Endothelial cell of umbilical vein (primary cell): ENCODE results near the gene SCAP. TPM values are rescaled to one million over a fixed set of nuclear protein-coding genes. Genes with fewer than 3 reads are reported as not detected.

ENCODE experiments used
- BruUV-seq: library from RNA; stranded (reverse); fragments of 400-500 nt; replicated peaks from 2 replicates; lab custom pipeline; 2021; lab: Mats Ljungman, UMichigan
- CTCF ChIA-PET: fragments of 300-600, 350-600 bp; sonication (Branson Sonifier 250); formaldehyde crosslinking; loops from one replicate; lab custom pipeline; 2021; ENCODE audit warnings: antibody characterized with exemption, inconsistent platforms; lab: Charles Lee
- POLR2A ChIA-PET: fragments of 300-600, 350-600 bp; sonication (Branson Sonifier 250); formaldehyde crosslinking; loops from one replicate; lab custom pipeline; 2021; ENCODE audit warnings: antibody characterized with exemption, inconsistent platforms; lab: Charles Lee
- DNase-seq: peaks from one replicate; pipeline ENCODE4 v3.0.0-alpha.2; 2011; ENCODE audit warnings: low read depth, low spot score
- FAIRE-seq: peaks from 2 replicates; lab custom pipeline; 2011; peaks lifted over from hg19 to GRCh38; lab: Jason Lieb, UNC
- H2AFZ ChIP-seq: 2 replicates; pipeline ENCODE4 v1.6.0; 2012; ENCODE audit warnings: low read depth, low read length, control low read depth, inconsistent platforms
- H3K27ac ChIP-seq: 2 replicates; pipeline ENCODE4 v1.5.1; 2011; ENCODE audit warnings: low read depth, mild to moderate bottlenecking, control low read depth, low read length, moderate library complexity; ENCODE audit not compliant: insufficient read depth
- H3K27me3 ChIP-seq, 2 experiments: 2 replicates each; pipeline versions ENCODE4 v1.6.0 to v1.6.1; 2011; ENCODE audit warnings: low read length in 2 of 2, mixed read lengths in 1 of 2; ENCODE audit not compliant: control insufficient read depth in 2 of 2, insufficient read depth in 2 of 2
- H3K36me3 ChIP-seq, 2 experiments: 2 replicates in 1 of 2; 3 replicates in 1 of 2; pipeline ENCODE4 v1.5.1; 2011; ENCODE audit warnings: low read length in 2 of 2, mild to moderate bottlenecking in 1 of 2, moderate library complexity in 1 of 2; ENCODE audit not compliant: control insufficient read depth in 2 of 2, insufficient read depth in 2 of 2; ENCODE audit errors: extremely low read depth in 1 of 2
- H3K4me1 ChIP-seq: 3 replicates; pipeline ENCODE4 v1.5.1; 2011; ENCODE audit warnings: mild to moderate bottlenecking, low read length; ENCODE audit not compliant: control insufficient read depth, insufficient read depth; ENCODE audit errors: extremely low read depth
- H3K4me2 ChIP-seq: 2 replicates; pipeline ENCODE4 v1.6.1; 2011; ENCODE audit warnings: low read length, control low read depth, mixed read lengths; ENCODE audit not compliant: insufficient read depth
- H3K4me3 ChIP-seq, 3 experiments: fragments of 200-600 bp in 1 of 3; sonication (generic), shearing (Covaris generic) in 1 of 3; replicated peaks in 1 of 3; 2 replicates each; pipeline ENCODE4 v1.5.1; 2011 to 2016; ENCODE audit warnings: control low read depth in 3 of 3, low read length in 3 of 3, mild to moderate bottlenecking in 2 of 3, inconsistent platforms in 1 of 3, low read depth in 1 of 3, moderate library complexity in 1 of 3; ENCODE audit not compliant: insufficient read depth in 1 of 3
- H3K79me2 ChIP-seq: 2 replicates; pipeline ENCODE4 v1.6.0; 2012; ENCODE audit warnings: low read length, inconsistent platforms; ENCODE audit not compliant: control insufficient read depth, insufficient read depth
- H3K9ac ChIP-seq: replicated peaks from 2 replicates; pipeline ENCODE3; 2011; ENCODE audit warnings: low read length, control low read depth; ENCODE audit not compliant: insufficient read depth; ENCODE audit errors: extremely low read depth
- H3K9me1 ChIP-seq: replicated peaks from 3 replicates; pipeline ENCODE4 v1.6.0; 2011; ENCODE audit warnings: mild to moderate bottlenecking, low read length; ENCODE audit not compliant: control insufficient read depth, insufficient read depth; ENCODE audit errors: extremely low read depth
- H3K9me3 ChIP-seq: replicated peaks from 2 replicates; pipeline ENCODE4 v1.5.1; 2012; ENCODE audit warnings: low read length, inconsistent platforms; ENCODE audit not compliant: control insufficient read depth, insufficient read depth
- H4K20me1 ChIP-seq: replicated peaks from 2 replicates; pipeline ENCODE3; 2011; ENCODE audit warnings: mild to moderate bottlenecking, low read length; ENCODE audit not compliant: control insufficient read depth, insufficient read depth; ENCODE audit errors: extremely low read depth
- EZH2 ChIP-seq: IDR thresholded peaks from 2 replicates; pipeline ENCODE4 v1.6.1; 2012; ENCODE audit warnings: borderline replicate concordance, low read depth, mild to moderate bottlenecking, moderate library complexity, low read length, inconsistent platforms; ENCODE audit not compliant: severe bottlenecking
- FOS ChIP-seq: IDR thresholded peaks from 2 replicates; pipeline ENCODE4 v1.6.1; 2011; ENCODE audit warnings: mild to moderate bottlenecking, low read length, moderate library complexity, borderline replicate concordance; ENCODE audit not compliant: insufficient read depth
- GATA2 ChIP-seq: IDR thresholded peaks from 2 replicates; pipeline ENCODE4 v1.7.0; 2011; ENCODE audit warnings: low read depth, mild to moderate bottlenecking, moderate library complexity, mixed read lengths, low read length; ENCODE audit not compliant: insufficient read length, insufficient read depth
- JUN ChIP-seq: IDR thresholded peaks from 2 replicates; pipeline ENCODE4 v1.6.1; 2011; ENCODE audit warnings: borderline replicate concordance, low read depth; ENCODE audit not compliant: insufficient read length, insufficient read depth
- MYC ChIP-seq: IDR thresholded peaks from one replicate; pipeline ENCODE4 v1.6.1; 2011; ENCODE audit warnings: mild to moderate bottlenecking, low read depth, low read length
- POLR2A ChIP-seq: IDR thresholded peaks from 2 replicates; pipeline ENCODE4 v1.6.1; 2012; ENCODE audit warnings: low read depth, mild to moderate bottlenecking, control low read depth, low read length
- POLR2AphosphoS5 ChIP-seq: IDR thresholded peaks from 2 replicates; pipeline ENCODE4 v1.6.1; 2012; ENCODE audit warnings: low read depth, mild to moderate bottlenecking, control low read depth, low read length, moderate library complexity; ENCODE audit not compliant: insufficient read depth
- dilution Hi-C: fragments of 300-500 bp; cut with MboI; formaldehyde crosslinking; loops from one replicate; pipeline ENCODE4 v1.15.0; 2019; ENCODE audit warnings: low sequenced_read_pairs; ENCODE audit not compliant: extremely low pct_ligation_motif_present
- intact Hi-C: fragments of 100-400 bp; cut with micrococcal nuclease; formaldehyde crosslinking; loops from one replicate; pipeline ENCODE4 v1.10.0; 2022
- polyA plus RNA-seq, 4 experiments: library from polyadenylated mRNA; depleted of rRNA in 3 of 4; stranded (reverse) in 3 of 4; unstranded in 1 of 4; fragments of >200 nt; gene quantifications; 2 replicates each; pipeline versions ENCODE4 v1.2.1 to v1.2.3, GENCODE V29; 2011 to 2012; ENCODE audit warnings: missing spikeins in 1 of 4
- total RNA-seq: library from RNA; stranded (reverse); gene quantifications from 2 replicates; pipeline ENCODE4 v1.2.3, GENCODE V29; 2021
- TF ChIP-seq, protein P1 (sequence below): IDR thresholded peaks from 2 replicates; pipeline ENCODE4 v1.6.1; 2011; ENCODE audit not compliant: insufficient read depth, insufficient read length
- TF ChIP-seq, protein P2 (sequence below), 2 donors: IDR thresholded peaks; 1 replicate in 1 of 2; 2 replicates in 1 of 2; pipeline ENCODE4 v1.5.1; 2011; ENCODE audit warnings: low read length in 2 of 2, mild to moderate bottlenecking in 2 of 2, moderate library complexity in 2 of 2, control low read depth in 1 of 2, inconsistent platforms in 1 of 2, low read depth in 1 of 2; ENCODE audit not compliant: insufficient read depth in 1 of 2; ENCODE audit errors: extremely low read depth in 1 of 2

SCAP gene
- total and polyA plus RNA-seq, 2 donors (not counting 3 experiments of a cell fraction or from before 2014, with no cell fraction given): 34.7 to 59.0 TPM

DNA sequence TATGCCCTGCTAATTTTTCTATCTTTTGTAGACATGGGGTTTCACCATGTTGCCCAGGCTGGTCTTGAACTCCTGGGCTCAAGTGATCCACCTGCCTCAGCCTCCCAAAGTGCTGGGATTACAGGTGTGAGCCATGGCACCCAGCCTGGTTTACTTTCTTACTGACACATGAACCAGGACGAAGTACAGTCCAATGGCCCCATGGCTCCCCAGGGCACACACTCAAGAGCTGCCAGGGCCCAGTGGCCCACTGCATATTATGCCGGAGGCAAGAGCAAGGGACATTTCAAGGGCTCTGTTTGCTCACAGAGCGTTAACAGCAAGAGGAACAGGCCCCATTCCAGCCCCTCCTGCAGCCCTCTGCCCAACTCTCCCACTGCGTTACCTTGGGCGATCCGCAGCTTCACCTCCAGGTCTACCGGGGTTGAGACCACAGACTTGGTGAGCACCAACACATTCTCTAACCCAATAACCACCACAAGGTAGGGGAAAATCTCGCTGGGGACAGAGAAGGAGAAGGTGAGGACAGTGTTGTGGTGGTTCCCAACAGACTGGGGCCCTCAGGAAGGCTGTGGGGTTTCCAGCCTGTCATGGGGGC is 52.1 kb downstream of the SCAP start:
- Histone ChIP-seq H3K9me3 (no peaks in the 10 kb centered on the region), H4K20me1 (no peaks in the 10 kb centered on the region), H3K4me3 (no peak overlapping the region), H3K27me3 (no peaks in the 10 kb centered on the region), H3K36me3 (peaks cover 0 to 26% of the 10 kb centered on the region in 2 experiments), H3K4me1 (no peaks in the 10 kb centered on the region), H3K9ac (no peak overlapping the region), H2AFZ (no peak overlapping the region), H3K79me2 (no peaks in the 10 kb centered on the region), H3K27ac (no peak overlapping the region), H3K4me2 (no peak overlapping the region), H3K9me1 (no peaks in the 10 kb centered on the region)
- TF ChIP-seq GATA2: no peak
- no peak for TF ChIP-seq FOS
- TF ChIP-seq, protein P1, sequence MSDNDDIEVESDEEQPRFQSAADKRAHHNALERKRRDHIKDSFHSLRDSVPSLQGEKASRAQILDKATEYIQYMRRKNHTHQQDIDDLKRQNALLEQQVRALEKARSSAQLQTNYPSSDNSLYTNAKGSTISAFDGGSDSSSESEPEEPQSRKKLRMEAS: no peak
- no peak for TF ChIP-seq EZH2
- TF ChIP-seq POLR2AphosphoS5: no peak
- no peak for TF ChIP-seq JUN
- TF ChIP-seq, protein P2, sequence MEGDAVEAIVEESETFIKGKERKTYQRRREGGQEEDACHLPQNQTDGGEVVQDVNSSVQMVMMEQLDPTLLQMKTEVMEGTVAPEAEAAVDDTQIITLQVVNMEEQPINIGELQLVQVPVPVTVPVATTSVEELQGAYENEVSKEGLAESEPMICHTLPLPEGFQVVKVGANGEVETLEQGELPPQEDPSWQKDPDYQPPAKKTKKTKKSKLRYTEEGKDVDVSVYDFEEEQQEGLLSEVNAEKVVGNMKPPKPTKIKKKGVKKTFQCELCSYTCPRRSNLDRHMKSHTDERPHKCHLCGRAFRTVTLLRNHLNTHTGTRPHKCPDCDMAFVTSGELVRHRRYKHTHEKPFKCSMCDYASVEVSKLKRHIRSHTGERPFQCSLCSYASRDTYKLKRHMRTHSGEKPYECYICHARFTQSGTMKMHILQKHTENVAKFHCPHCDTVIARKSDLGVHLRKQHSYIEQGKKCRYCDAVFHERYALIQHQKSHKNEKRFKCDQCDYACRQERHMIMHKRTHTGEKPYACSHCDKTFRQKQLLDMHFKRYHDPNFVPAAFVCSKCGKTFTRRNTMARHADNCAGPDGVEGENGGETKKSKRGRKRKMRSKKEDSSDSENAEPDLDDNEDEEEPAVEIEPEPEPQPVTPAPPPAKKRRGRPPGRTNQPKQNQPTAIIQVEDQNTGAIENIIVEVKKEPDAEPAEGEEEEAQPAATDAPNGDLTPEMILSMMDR (IDR thresholded peaks at IDR 0.05; ENCODE audit: extremely low read depth in 1 of 2, insufficient read depth in 1 of 2, low read depth in 1 of 2, low read length in 2 of 2): no peak
- TF ChIP-seq POLR2A: no peak
- no peak for TF ChIP-seq MYC
- dilution Hi-C loops: no loop called here
- FAIRE-seq (no peak), DNase-seq (no peak)
- POLR2A ChIA-PET: no interaction called here
- no TSS peak for BruUV-seq
- intact Hi-C loops: no loop called here
- CTCF ChIA-PET: interaction anchor here (1.1 kb wide), 1 partner anchor 99 kb away, joined by 3 read pairs; no protein-coding TSS in a partner anchor
